HAP-1 (cell line): ENCODE data around the gene EXOC4.

Experiments used
- DNase-seq, 2 experiments: peaks; one replicate each; pipeline ENCODE4 v3.0.0-alpha.2; 2016 to 2020; ENCODE audit warnings: low spot score in 2 of 2
- H3K27me3 ChIP-seq: fragments of 250-450 bp; sonication (Bioruptor Pico); 2 replicates; pipeline ENCODE4 v1.5.1; 2020; ENCODE audit warnings: low read depth, mild to moderate bottlenecking, moderate library complexity
- H3K36me3 ChIP-seq: fragments of 250-450 bp; sonication (Bioruptor Pico); replicated peaks from 2 replicates; pipeline ENCODE4 v1.5.1; 2020; ENCODE audit warnings: mild to moderate bottlenecking
- H3K4me1 ChIP-seq: fragments of 250-450 bp; sonication (Bioruptor Pico); 2 replicates; pipeline ENCODE4 v1.5.1; 2020; ENCODE audit warnings: mild to moderate bottlenecking
- H3K4me3 ChIP-seq: fragments of 250-450 bp; sonication (Bioruptor Pico); 2 replicates; pipeline ENCODE4 v1.5.1; 2020; ENCODE audit warnings: mild to moderate bottlenecking, moderate library complexity
- H3K9me3 ChIP-seq: fragments of 250-450 bp; sonication (Bioruptor Pico); 2 replicates; pipeline ENCODE4 v1.5.1; 2020; ENCODE audit warnings: mild to moderate bottlenecking, moderate library complexity
- in situ Hi-C: fragments of 300-500 bp; cut with MboI; formaldehyde crosslinking; loops from 3 replicates; pipeline ENCODE4 v1.14.3; 2020; ENCODE audit warnings: low sequenced_read_pairs, inconsistent platforms, mixed read lengths

EXOC4 gene

DNA sequence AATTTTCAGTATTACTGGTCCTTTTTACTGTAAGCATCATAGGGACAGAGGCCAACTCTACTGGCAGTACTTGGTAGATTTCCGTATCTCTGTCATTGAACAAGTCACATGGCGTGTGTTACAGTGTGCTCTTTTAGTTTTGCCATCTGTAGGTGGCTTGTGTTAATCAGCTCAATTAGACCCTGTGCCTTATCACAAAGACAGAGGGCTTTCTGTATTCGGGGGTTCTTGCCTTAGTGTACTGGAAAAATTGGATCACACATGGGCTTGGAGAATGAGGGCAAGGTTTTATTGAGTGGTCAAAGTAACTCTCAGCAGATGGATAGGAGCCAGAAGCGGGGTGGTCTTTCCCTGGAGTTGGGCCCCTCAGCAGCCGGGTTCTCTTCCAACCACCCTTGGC lies 853.0 kb downstream of the EXOC4 start:
- in situ Hi-C loops = no loop called here
- Histone ChIP-seq H3K27me3 (no peaks in the 10 kb centered on the region), H3K9me3 (no peaks in the 10 kb centered on the region), H3K4me3 (no peak overlapping the region), H3K36me3 (no peaks in the 10 kb centered on the region), H3K4me1 (peaks cover 14% of the 10 kb centered on the region)
- DNase-seq = no peak

DNA sequence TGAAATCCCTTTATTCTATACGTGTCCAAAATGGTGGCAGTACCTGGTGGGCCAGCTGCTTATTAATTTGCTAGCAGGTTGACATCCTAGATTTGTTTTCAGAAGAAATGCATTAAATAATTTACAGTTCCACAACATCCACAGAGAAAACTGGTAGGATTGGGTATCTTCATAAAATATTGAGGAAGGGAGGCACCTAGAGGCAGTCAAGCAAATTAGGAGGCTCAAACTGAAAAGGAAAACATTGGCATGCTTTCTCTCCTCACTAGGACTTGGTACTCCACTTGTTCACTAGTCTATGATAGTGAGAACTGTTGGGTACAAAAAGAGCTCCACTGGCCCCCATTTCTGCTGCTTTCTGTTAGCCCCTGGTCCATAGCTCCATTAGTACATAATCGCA lies 855.9 kb downstream of the EXOC4 start:
- peaks cover 14% of the 10 kb centered on the region for H3K4me1 ChIP-seq
- no peak overlapping the region for H3K4me3 ChIP-seq
- no peaks in the 10 kb centered on the region for H3K36me3 ChIP-seq
- no peak for DNase-seq
- in situ Hi-C loops = no loop called here
- no peaks in the 10 kb centered on the region for H3K9me3 ChIP-seq
- no peaks in the 10 kb centered on the region for H3K27me3 ChIP-seq

DNA sequence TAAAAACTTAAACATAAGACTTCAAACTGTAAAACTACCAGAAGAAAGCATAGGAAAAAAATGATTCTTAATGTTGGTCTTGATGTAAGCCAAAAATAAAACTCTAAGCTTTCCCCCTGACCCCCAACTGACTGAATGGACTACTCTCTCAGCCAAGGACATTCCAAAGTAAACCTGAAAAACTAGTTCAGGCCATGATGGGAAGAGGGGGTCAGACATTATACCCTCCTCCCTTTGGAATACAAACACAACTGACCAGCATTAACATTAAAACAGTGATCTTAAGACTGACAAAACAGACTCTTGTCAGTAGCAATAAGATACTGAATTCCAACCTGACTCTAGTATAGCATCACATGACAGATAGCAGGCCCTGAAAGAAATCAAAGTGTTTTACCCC lies 860.8 kb downstream of the EXOC4 start:
- H3K36me3 ChIP-seq = no peaks in the 10 kb centered on the region
- H3K9me3 ChIP-seq = no peaks in the 10 kb centered on the region
- DNase-seq = no peak
- no peak overlapping the region for H3K4me3 ChIP-seq
- no peaks in the 10 kb centered on the region; the same call in none of the 2 replicates for H3K4me1 ChIP-seq
- no peaks in the 10 kb centered on the region for H3K27me3 ChIP-seq
- in situ Hi-C loops = no loop called here

DNA sequence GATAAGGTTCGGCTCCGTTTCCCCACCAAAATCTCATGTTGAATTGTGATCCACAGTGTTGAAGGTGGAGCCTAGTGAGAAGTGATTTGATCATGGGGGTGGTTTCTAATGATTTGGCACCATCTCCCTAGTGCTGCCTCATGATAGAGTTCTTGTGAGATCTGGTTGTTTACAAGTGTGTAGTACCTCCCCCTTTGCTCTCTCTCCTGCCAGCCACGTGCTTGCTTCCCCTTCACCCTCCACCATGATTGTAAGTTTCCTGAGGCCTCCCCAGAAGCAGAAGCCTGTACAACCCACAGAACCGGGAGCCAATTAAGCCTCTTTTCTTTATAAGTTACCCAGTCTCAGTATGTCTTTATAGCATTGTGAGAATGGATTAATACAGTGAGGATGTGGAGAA lies 862.1 kb downstream of the EXOC4 start:
- H3K27me3 ChIP-seq = no peaks in the 10 kb centered on the region
- no peaks in the 10 kb centered on the region; the same call in none of the 2 replicates for H3K4me1 ChIP-seq
- H3K9me3 ChIP-seq = no peaks in the 10 kb centered on the region
- no peak overlapping the region for H3K4me3 ChIP-seq
- H3K36me3 ChIP-seq = no peaks in the 10 kb centered on the region
- no peak for DNase-seq
- in situ Hi-C loops = no loop called here
